NCI-H524 (cell line): ENCODE measurements around the gene TOPBP1.

Source experiments
- DNase-seq, 2 experiments: peaks; one replicate each; lab custom pipeline; 2025; lab: John Stamatoyannopoulos, UW

TOPBP1 gene

DNA sequence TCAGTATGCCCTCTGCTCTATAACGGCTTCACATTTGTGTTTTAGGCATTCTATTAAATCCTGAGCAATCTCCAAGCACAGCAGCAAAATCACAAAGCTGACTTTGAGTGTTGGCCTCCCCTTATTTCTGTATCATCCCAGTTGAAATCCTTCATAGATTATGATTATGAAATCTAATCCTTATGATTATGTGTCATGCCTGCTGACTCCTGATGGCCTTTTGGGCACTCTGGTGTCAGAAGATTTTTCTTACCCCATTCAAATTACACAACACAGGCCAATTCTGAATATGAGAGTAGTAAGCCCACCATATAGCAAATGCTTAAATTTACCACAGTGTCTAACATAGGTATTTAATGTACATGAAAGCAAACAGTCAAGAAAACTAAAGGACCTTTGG, 53.9 kb downstream of the TOPBP1 start:
- no peak for DNase-seq

- DNase-seq, result no peak
Observed at GRCh38 chr3:133606902-133607301, 54.8 kb downstream of the TOPBP1 start.

GRCh38 chr3:133606342-133606741, 55.4 kb downstream of the TOPBP1 start:
- DNase-seq, result no peak

DNA sequence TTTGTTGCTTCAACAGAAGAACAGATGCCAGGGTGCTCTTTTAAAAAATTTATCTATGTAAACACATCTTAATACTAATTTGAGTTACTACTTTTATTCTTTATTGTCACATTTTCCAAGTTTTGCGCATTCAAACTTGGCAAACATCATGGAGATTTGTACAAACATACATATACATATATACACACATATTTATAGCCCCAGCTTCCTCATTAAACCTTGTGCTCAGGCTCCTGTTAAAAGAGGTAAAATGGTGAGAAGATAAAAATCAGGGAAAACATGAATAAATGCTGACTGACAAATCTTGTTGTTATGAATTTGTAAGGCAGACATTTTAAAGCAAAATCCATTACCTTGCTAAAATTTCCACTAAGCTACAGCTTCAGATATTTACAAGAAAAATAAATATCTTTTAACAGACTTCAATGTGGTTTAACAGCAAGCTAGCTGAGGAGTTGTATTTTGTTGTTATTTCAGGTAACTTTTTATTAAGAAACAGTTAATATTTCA, 61.1 kb downstream of the TOPBP1 start:
- DNase-seq, result no peak

- no peak for DNase-seq
Observed at GRCh38 chr3:133599280-133599679, 62.5 kb downstream of the TOPBP1 start.

DNA sequence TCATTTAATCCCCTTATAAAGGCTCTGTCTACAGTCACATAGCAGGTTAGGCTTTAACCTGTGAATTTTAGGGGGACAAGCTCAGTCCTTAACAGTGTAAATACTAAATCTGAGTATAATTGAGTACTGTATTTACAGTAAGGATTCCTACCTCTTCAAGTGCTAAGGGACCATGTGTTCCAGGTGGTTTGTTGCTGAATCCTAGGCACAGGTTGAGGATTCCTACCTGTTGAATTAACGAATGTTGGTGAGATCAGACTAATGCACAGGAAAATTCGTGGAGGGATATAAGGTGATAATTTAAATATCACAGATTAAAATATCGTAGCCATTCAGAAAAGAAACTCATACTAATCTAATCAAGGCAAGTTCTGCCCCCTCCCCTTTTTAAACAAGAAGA, 63.3 kb downstream of the TOPBP1 start:
- no peak for DNase-seq

- no peak for DNase-seq
Observed at GRCh38 chr3:133595341-133595740, 66.4 kb downstream of the TOPBP1 start.

- DNase-seq, result no peak
Observed at GRCh38 chr3:133593243-133593642, 68.5 kb downstream of the TOPBP1 start.

DNA sequence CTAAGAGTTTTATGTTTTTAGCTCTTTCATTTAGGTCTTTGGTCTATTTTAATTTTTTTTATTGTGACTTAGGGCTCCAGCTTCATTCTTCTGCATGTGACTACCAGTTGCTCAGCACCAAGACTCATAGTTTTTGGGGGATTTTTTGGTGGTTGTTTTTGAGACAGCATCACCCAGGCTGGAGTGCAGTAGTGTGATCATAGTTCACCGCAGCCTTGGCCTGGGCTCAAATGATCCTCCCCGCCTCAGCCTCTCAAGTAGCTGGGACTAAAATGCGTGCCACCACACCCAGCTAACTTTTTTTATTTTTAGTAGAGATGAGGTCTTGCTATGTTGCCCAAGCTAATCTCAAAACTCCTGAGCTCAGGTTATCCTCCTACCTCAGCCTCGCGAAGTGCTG, 68.9 kb downstream of the TOPBP1 start:
- DNase-seq, result no peak

- DNase-seq, result no peak
Observed at GRCh38 chr3:133591271-133591742, 70.4 kb downstream of the TOPBP1 start.

GRCh38 chr3:133589503-133589902, 72.2 kb downstream of the TOPBP1 start:
- DNase-seq, result no peak

DNA sequence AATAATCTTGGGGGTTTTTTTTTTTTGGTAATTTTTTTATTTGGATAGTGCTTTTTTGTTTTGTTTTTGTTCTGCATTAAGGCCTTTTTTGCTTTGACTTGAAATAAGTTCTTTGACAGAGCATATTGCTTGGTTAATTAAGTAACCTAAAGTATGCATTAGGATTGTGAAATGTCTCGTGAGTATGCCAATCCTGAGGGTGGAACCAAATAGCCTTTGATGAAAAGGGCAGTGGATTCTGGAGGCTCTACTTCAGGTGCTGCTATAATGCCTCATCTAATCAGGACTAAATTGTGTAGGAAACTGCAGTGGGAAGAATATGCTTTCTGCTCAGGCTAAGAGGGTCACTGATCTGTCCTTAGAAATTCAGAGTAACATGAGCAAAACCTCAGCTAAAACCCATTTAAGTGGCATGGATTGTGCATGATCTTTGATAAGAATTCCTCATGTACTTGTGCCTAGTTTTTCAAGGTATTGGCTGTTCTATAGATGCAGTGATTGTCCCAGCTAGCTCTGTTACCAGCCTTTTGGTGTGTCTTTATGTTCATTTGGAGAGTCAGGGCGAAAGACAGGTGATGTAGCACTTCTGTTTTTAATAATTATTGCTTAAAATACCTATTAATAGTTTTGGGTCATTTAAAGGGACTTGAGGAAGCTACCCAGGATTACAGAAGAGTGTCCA, 72.8 kb downstream of the TOPBP1 start:
- no peak for DNase-seq

GRCh38 chr3:133588035-133588434, 73.7 kb downstream of the TOPBP1 start:
- no peak for DNase-seq

GRCh38 chr3:133583396-133583795, 78.3 kb downstream of the TOPBP1 start:
- DNase-seq, result no peak

DNA sequence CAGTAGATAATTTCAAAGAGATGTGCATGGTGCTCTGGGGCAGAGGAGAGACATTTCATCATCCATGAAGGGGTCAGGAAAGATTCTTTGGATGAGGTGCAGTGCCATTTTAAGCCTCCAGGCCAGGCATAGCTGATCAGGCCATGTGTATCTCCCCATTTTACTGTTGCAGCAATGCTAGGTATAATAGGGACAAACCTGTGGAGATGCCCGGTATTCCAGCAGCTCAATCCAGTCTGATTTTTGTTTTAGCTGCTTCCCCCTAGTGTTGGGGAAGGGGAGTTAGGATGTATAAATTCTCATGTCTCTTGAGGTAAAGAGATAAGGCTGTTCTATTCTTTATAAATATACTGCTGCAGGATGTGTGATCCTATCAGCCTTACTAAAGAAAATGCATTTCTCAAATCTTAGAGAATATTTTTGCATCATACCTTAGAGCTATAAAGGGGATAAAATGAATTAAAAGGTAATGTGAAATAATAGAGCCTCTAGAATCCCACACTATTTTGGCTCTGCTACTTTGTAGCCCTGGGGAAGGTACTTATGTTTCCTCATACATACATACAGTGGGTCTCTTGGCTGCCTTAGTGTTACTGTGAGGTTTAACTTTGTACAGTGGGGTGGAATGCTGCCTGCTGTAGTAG, 83.1 kb downstream of the TOPBP1 start:
- no peak for DNase-seq

DNA sequence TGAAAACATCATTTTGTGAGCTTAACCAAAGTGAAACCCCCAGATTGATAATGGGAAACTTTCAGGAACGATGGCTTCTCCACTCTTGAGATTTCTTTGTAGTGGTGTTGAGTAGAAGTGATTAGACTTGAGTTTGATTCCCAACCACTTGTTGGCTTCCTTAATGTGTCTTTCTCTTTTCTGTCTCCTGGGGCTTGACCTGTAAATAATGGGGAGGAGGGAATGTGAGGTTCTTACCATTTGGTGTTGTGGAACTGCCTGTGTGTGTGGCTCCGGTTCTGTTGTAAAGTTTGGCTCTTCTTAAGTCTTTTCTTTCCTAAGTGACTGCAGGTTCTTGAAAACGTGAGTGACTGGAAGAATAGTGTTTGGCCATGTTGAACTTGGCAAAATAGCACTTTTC, 85.6 kb downstream of the TOPBP1 start:
- no peak for DNase-seq

- DNase-seq, result no peak
Observed at GRCh38 chr3:133575086-133575485, 86.7 kb downstream of the TOPBP1 start.

GRCh38 chr3:133574260-133574881, 87.4 kb downstream of the TOPBP1 start:
- DNase-seq, result no peak

DNA sequence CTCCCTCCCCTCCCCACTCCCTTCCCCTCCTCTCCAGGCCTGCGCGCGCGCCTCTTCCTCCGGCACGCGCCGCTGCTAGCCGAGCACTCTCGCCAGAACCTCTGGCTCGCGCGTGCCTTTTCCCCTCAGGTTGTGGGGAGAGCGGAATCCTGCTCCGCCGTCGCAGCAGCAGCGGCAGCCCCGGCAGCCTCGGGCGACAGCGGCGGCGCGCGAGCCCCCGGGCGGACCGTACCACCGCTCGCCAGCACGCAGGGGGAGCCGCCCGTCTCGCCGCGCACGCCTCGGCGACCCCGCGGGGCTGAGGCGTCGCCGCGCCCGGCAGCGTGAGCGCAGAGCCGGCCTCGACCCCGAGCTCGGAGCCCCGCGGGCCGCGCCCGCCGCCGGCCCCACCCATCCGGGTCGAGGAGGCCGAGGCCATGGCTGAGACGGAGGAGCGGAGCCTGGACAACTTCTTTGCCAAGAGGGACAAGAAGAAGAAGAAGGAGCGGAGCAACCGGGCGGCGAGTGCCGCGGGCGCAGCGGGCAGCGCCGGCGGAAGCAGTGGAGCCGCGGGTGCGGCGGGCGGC, 88.0 kb downstream of the TOPBP1 start, which contains the start of gene CDV3:
CDV3 (plus strand) TSS at position 58 of the 566 bp plus-strand sequence; CDS start at position 417, 359 bp downstream.
- no peak for DNase-seq

GRCh38 chr3:133573054-133573628, 88.6 kb downstream of the TOPBP1 start:
- no peak for DNase-seq

GRCh38 chr3:133572158-133573053, 89.3 kb downstream of the TOPBP1 start:
- DNase-seq, result no peak
